ENCODE results near the gene GRPEL1. TPM values are rescaled to one million over a fixed set of nuclear protein-coding genes. Genes with fewer than 3 reads are reported as not detected.

Gene GRPEL1
- total and polyA plus RNA-seq, 2 of the 8 experiments (the other 6 are each of a cell fraction or from before 2014, with no cell fraction given), result 13.5 to 39.9 TPM

GRCh38 chr4:7070729-7071511 is 3.1 kb upstream of the GRPEL1 start (continued):
- TF ChIP-seq CHD1 (IDR thresholded peaks at IDR 0.05; ENCODE audit: low read depth, low read length) (no peak), PHF8 (conservative IDR thresholded peaks at IDR 0.05; ENCODE audit: low read depth, low read length) (no peak), BRCA1 (IDR thresholded peaks at IDR 0.05; ENCODE audit: low read depth, low read length) (peak; percentile 9; the same call in 1 of the 2 replicates), JUN (IDR thresholded peaks at IDR 0.05; ENCODE audit: low read depth, low read length) (no peak), NRF1 (IDR thresholded peaks at IDR 0.05; ENCODE audit: low read depth, low read length) (no peak), SRF (IDR thresholded peaks at IDR 0.05; ENCODE audit: low read depth, low read length) (no peak), YY1 (IDR thresholded peaks at IDR 0.05; ENCODE audit: low read depth, low read length) (peak; percentile 66; the same call in 1 of the 2 replicates), SP2 (IDR thresholded peaks at IDR 0.05; ENCODE audit: low read length) (no peak), TCF12 (IDR thresholded peaks at IDR 0.05; ENCODE audit: low read depth, low read length) (no peak), MAFK (IDR thresholded peaks at IDR 0.05; ENCODE audit: low read depth, low read length) (no peak), SIN3A (conservative IDR thresholded peaks at IDR 0.05 in 1 of 2, IDR thresholded peaks at IDR 0.05 in 1 of 2; ENCODE audit: low read depth in 1 of 2, low read length in 2 of 2) (0 out of 4 replicates have a peak, but pooled peaks of 1 of the 2 experiments have one; percentile 64), ZNF274 (IDR thresholded peaks at IDR 0.05; ENCODE audit: borderline replicate concordance, extremely low read depth, low read length) (no peak)
